MM.1S (cell line): ENCODE measurements around the gene TCF7.

Experiments used
- CTCF ChIP-seq: fragments of 300-600 bp; sonication (generic); IDR thresholded peaks from 2 replicates; pipeline ENCODE4 v1.5.1; 2016; ENCODE audit warnings: antibody characterized with exemption, low read length, mixed read lengths
- EZH2 ChIP-seq: fragments of 300-600 bp; sonication (generic); optimal IDR thresholded peaks from 2 replicates; pipeline ENCODE3; 2017; ENCODE audit warnings: low read depth, mild to moderate bottlenecking, antibody characterized with exemption, low read length, mixed read lengths
- EZH2phosphoT487 ChIP-seq: fragments of 300-600 bp; sonication (generic); IDR thresholded peaks from 2 replicates; pipeline ENCODE4 v1.6.1; 2018; ENCODE audit warnings: antibody characterized with exemption, low read length

GRCh38 chr5:134113363-134113889, 1.1 kb upstream of the TCF7 start:
- no peak for TF ChIP-seq CTCF
- no peak for TF ChIP-seq EZH2
- no peak for TF ChIP-seq EZH2phosphoT487
